Activated CD8-positive, alpha-beta memory T cell treated with anti-CD3 and anti-CD28 coated beads, Interleukin-2, amount 50 U/mL, for 1 hour (primary cell): ENCODE results near the gene FBLN2.

ENCODE experiments used
- DNase-seq: peaks from one replicate; pipeline ENCODE4 v3.0.0-alpha.2; 2020; ENCODE audit errors: extremely low read depth

Gene FBLN2

GRCh38 chr3:13566769-13567310, 17.9 kb downstream of the FBLN2 start:
- no peak for DNase-seq

- DNase-seq, result no peak
Measured at GRCh38 chr3:13567684-13568514, 19.0 kb downstream of the FBLN2 start.

GRCh38 chr3:13568515-13569028, 19.6 kb downstream of the FBLN2 start:
- DNase-seq, result no peak

- no peak for DNase-seq
Measured at GRCh38 chr3:13569201-13569600, 20.3 kb downstream of the FBLN2 start.

GRCh38 chr3:13569641-13570390, 20.9 kb downstream of the FBLN2 start:
- no peak for DNase-seq

- no peak for DNase-seq
Measured at GRCh38 chr3:13570391-13571194, 21.7 kb downstream of the FBLN2 start.

- DNase-seq, result no peak
Measured at GRCh38 chr3:13571264-13571663, 22.3 kb downstream of the FBLN2 start.

GRCh38 chr3:13571831-13572750, 23.2 kb downstream of the FBLN2 start:
- DNase-seq, result no peak

GRCh38 chr3:13572926-13573623, 24.1 kb downstream of the FBLN2 start:
- no peak for DNase-seq

- DNase-seq, result no peak
Measured at GRCh38 chr3:13574083-13574797, 25.3 kb downstream of the FBLN2 start.

GRCh38 chr3:13574798-13575451, 26.0 kb downstream of the FBLN2 start:
- no peak for DNase-seq

- no peak for DNase-seq
Measured at GRCh38 chr3:13575459-13576061, 26.6 kb downstream of the FBLN2 start.

- no peak for DNase-seq
Measured at GRCh38 chr3:13577181-13578121, 28.5 kb downstream of the FBLN2 start.

GRCh38 chr3:13578251-13578650, 29.3 kb downstream of the FBLN2 start:
- no peak for DNase-seq

- DNase-seq, result no peak
Measured at GRCh38 chr3:13579063-13579462, 30.1 kb downstream of the FBLN2 start.

GRCh38 chr3:13580256-13581023, 31.5 kb downstream of the FBLN2 start:
- no peak for DNase-seq
